Aorta (tissue), 5 donors: Measurements from ENCODE around the gene ERC2. TPM values are rescaled to one million over a fixed set of nuclear protein-coding genes. Genes with fewer than 3 reads are reported as not detected.
A peak's percentile ranks its signal among the peaks of the same experiment; 100 is the strongest.

Source experiments
- ATAC-seq: fragments of 200-7000 bp; cut with Tn5 transposase; one replicate; pipeline ENCODE4 v1.9.1; 2022; ENCODE audit warnings: moderate library complexity; ENCODE audit not compliant: low FRiP score
- DNase-seq, 2 donors: peaks; one replicate each; pipeline ENCODE4 v3.0.0-alpha.2; 2020
- H3K27ac ChIP-seq, 2 donors: one replicate each; pipeline ENCODE4 v1.5.1; 2013; ENCODE audit warnings: low read length in 2 of 2, mild to moderate bottlenecking in 2 of 2, moderate library complexity in 2 of 2, control low read depth in 1 of 2, inconsistent platforms in 1 of 2, low read depth in 1 of 2
- H3K27me3 ChIP-seq, 2 donors: one replicate each; pipeline ENCODE4 v1.6.1; 2013; ENCODE audit warnings: control low read depth in 1 of 2, low read length in 1 of 2, mild to moderate bottlenecking in 1 of 2, moderate library complexity in 1 of 2; ENCODE audit not compliant: insufficient read depth in 2 of 2, control insufficient read depth in 1 of 2
- H3K36me3 ChIP-seq, 2 donors: one replicate each; pipeline ENCODE4 v1.6.1; 2013; ENCODE audit warnings: control low read depth in 1 of 2, low read length in 1 of 2, mild to moderate bottlenecking in 1 of 2; ENCODE audit not compliant: insufficient read depth in 2 of 2, control insufficient read depth in 1 of 2
- H3K4me1 ChIP-seq, 2 donors: one replicate each; pipeline ENCODE4 v1.6.1; 2013; ENCODE audit warnings: low read length in 2 of 2, control low read depth in 1 of 2, mild to moderate bottlenecking in 1 of 2, moderate library complexity in 1 of 2; ENCODE audit not compliant: insufficient read depth in 2 of 2, control insufficient read depth in 1 of 2
- H3K4me3 ChIP-seq, 2 donors: one replicate each; pipeline ENCODE4 v1.5.1; 2013; ENCODE audit warnings: low read length in 2 of 2, control low read depth in 1 of 2, mild to moderate bottlenecking in 1 of 2
- H3K9me3 ChIP-seq: one replicate; pipeline ENCODE4 v1.6.1; 2013; ENCODE audit warnings: mild to moderate bottlenecking, low read length; ENCODE audit not compliant: control insufficient read depth
- WGBS, 2 donors: extraction: QIAGEN DNeasy Blood & Tissue Kit; methylation state at CpG; one replicate each; pipeline ENCODE4 v1.1.7; 2013; 5-methylcytosine and 5-hydroxymethylcytosine counted together
- intact Hi-C, 2 donors: fragments of 100-400 bp; cut with DNase I; formaldehyde crosslinking; loops; one replicate each; pipeline versions ENCODE4 v1.14.2 to v1.15.0; 2022
- polyA plus RNA-seq, 2 donors: library from polyadenylated mRNA; stranded (reverse); fragments of 200-250 nt; gene quantifications; one replicate each; pipeline ENCODE4 v1.2.3, GENCODE V29; 2013
- total RNA-seq, 2 donors: library from RNA; stranded (reverse); fragmentation: NEBNext Ultra II Directional; extraction: Animal tissue kit (Norgen Biotek cat#: 25700); gene quantifications; one replicate each; pipeline ENCODE4 v1.2.1, GENCODE V29; 2021
- donor health status: healthy with polysubstance abuse.
- donor health status: Bipolar disorder and iron deficiency.
- donor health status: DM: no; HTN: no; CAD: no.
- donor health status: DM: no; HTN: no; CAD: no.
- donor health status: DM: yes; HTN: yes; CAD: no.

Gene ERC2
- total and polyA plus RNA-seq, 4 donors = 0.27 to 0.55 TPM; not detected in 2

- intact Hi-C loops = no loop called here
- DNase-seq = no peak
- ATAC-seq = no peak
- Histone ChIP-seq H3K27me3 (no peaks in the 10 kb centered on the region), H3K9me3 (no peaks in the 10 kb centered on the region), H3K4me1 (no peaks in the 10 kb centered on the region), H3K4me3 (no peak overlapping the region), H3K36me3 (no peaks in the 10 kb centered on the region), H3K27ac (no peak overlapping the region)
- 67 to 77% methylated on average over 6 of the region's 6 CpGs for WGBS, 2 donors
Measured at GRCh38 chr3:56005196-56005805, 463.0 kb downstream of the ERC2 start.

- DNase-seq (no peak), ATAC-seq (no peak)
- H3K27ac ChIP-seq = no peak overlapping the region
- no peaks in the 10 kb centered on the region for H3K27me3 ChIP-seq
- H3K36me3 ChIP-seq = no peaks in the 10 kb centered on the region
- no peaks in the 10 kb centered on the region for H3K4me1 ChIP-seq
- no peak overlapping the region for H3K4me3 ChIP-seq
- H3K9me3 ChIP-seq = no peaks in the 10 kb centered on the region
- WGBS, 2 donors = 1 to 10% methylated on average over 3 of the region's 3 CpGs
- intact Hi-C loops = no loop called here
Measured at GRCh38 chr3:56003129-56003528, 465.1 kb downstream of the ERC2 start.

- intact Hi-C loops = no loop called here
- no peak for DNase-seq
- no peaks in the 10 kb centered on the region for H3K27me3 ChIP-seq
- ATAC-seq = no peak
- H3K27ac ChIP-seq = no peak overlapping the region
- H3K4me1 ChIP-seq = no peaks in the 10 kb centered on the region
- no peak overlapping the region for H3K4me3 ChIP-seq
- no peaks in the 10 kb centered on the region for H3K36me3 ChIP-seq
- H3K9me3 ChIP-seq = no peaks in the 10 kb centered on the region
Measured at GRCh38 chr3:56001991-56002390, 466.3 kb downstream of the ERC2 start.

DNA sequence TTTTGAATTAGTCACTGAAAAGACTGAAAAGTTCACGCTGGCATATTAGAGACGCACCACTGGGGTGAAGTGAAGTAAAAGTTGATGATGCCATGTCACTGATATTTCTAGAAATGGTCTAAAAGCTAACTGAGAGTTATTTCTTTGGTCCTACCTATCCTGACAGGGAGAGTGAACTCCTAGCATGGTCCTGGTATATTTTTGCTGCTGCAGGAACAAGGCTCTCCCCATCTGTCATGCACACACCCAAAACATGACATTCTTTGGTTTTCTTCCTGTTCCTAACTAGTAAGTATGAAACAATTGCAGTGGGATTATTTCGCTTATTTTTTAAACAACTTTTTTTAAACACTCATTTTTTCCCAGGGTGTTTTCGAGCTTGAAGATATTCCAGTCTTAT is 466.7 kb downstream of the ERC2 start:
- WGBS, 2 donors = 61 to 71% methylated on average over 4 of the region's 4 CpGs
- intact Hi-C loops = no loop called here

GRCh38 chr3:55989366-55989765 is 478.9 kb downstream of the ERC2 start:
- DNase-seq (no peak), ATAC-seq (no peak)
- intact Hi-C loops = no loop called here
- 93 to 98% methylated on average over 2 of the region's 2 CpGs for WGBS, 2 donors
- no peak overlapping the region for H3K27ac ChIP-seq
- no peak overlapping the region for H3K4me3 ChIP-seq
- H3K4me1 ChIP-seq = no peaks in the 10 kb centered on the region
- H3K9me3 ChIP-seq = no peaks in the 10 kb centered on the region
- no peaks in the 10 kb centered on the region for H3K36me3 ChIP-seq
- H3K27me3 ChIP-seq = no peaks in the 10 kb centered on the region

More for the DNA sequence above, 466.7 kb downstream of the ERC2 start:
- H3K4me1 ChIP-seq = no peaks in the 10 kb centered on the region
- DNase-seq = no peak
- H3K9me3 ChIP-seq = no peaks in the 10 kb centered on the region
- H3K27ac ChIP-seq = no peak overlapping the region
- no peak for ATAC-seq
- no peak overlapping the region for H3K4me3 ChIP-seq
- H3K36me3 ChIP-seq = no peaks in the 10 kb centered on the region
- H3K27me3 ChIP-seq = no peaks in the 10 kb centered on the region

DNA sequence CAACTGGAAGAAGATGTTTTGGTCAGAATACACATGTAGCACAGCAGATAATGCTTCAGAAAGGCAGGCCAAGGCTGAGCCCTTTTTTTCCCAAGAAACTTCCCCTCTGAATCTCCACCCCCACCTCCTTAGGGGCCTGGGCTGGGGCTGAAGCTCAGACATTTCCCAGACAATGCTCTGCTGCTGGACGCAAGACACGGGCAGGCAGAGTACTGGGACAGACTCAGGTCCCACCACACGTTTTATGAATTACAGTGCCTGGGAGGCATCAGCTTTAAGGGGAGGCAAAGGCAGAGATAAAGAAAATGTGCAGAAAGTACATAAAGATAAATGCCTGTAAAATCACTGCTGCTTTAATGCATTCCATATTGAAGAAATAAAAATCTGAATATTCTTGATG is 479.4 kb downstream of the ERC2 start:
- no peaks in the 10 kb centered on the region for H3K27me3 ChIP-seq
- H3K36me3 ChIP-seq = no peaks in the 10 kb centered on the region
- H3K4me1 ChIP-seq = no peaks in the 10 kb centered on the region
- WGBS, 2 donors = 38 to 63% methylated on average over 3 of the region's 3 CpGs
- H3K27ac ChIP-seq = no peak overlapping the region
- intact Hi-C loops = no loop called here
- no peaks in the 10 kb centered on the region for H3K9me3 ChIP-seq
- DNase-seq (no peak), ATAC-seq (no peak)
- H3K4me3 ChIP-seq = no peak overlapping the region

DNA sequence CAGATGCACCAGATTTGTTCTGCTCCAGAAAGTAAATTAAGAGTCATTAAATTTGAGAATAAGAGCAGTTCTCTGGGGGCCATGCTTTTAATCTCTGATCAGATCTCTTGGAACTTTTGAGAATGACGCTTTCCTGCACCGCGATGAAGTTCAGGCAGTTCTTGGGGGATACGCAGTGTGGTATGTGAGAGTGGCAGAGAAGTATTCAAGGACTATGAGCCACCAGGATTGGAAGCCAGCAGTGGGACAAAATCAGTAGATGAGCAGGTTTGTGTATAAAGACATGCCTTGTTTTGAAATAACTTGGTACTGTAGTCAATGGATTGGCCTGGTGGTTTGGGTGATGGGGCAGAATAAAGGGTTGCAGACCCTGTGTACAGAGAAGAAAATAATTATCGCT is 483.6 kb downstream of the ERC2 start:
- H3K27ac ChIP-seq = no peak overlapping the region
- no peaks in the 10 kb centered on the region for H3K36me3 ChIP-seq
- 78 to 95% methylated on average over 5 of the region's 5 CpGs for WGBS, 2 donors
- H3K4me3 ChIP-seq = no peak overlapping the region
- intact Hi-C loops = no loop called here
- H3K27me3 ChIP-seq = no peaks in the 10 kb centered on the region
- H3K9me3 ChIP-seq = no peaks in the 10 kb centered on the region
- ATAC-seq (no peak), DNase-seq (no peak)
- no peaks in the 10 kb centered on the region for H3K4me1 ChIP-seq

GRCh38 chr3:55978953-55979352 is 489.3 kb downstream of the ERC2 start:
- ATAC-seq = no peak
- H3K36me3 ChIP-seq = no peaks in the 10 kb centered on the region

GRCh38 chr3:55974421-55975165 is 493.7 kb downstream of the ERC2 start:
- DNase-seq (peak in 1 of 2 donors; percentile 50), ATAC-seq (peak; percentile 60)
- Histone ChIP-seq H3K36me3 (no peaks in the 10 kb centered on the region), H3K4me3 (no peak overlapping the region), H3K4me1 (no peaks in the 10 kb centered on the region), H3K27ac (no peak overlapping the region), H3K9me3 (no peaks in the 10 kb centered on the region), H3K27me3 (no peaks in the 10 kb centered on the region)
- 37 to 52% methylated on average over 13 of the region's 13 CpGs for WGBS, 2 donors
- intact Hi-C loops = no loop called here

More at GRCh38 chr3:55978953-55979352, 489.3 kb downstream of the ERC2 start:
- WGBS, 2 donors = 86 to 91% methylated on average over 6 of the region's 6 CpGs
- H3K27ac ChIP-seq = no peak overlapping the region
- H3K27me3 ChIP-seq = no peaks in the 10 kb centered on the region
- no peaks in the 10 kb centered on the region for H3K4me1 ChIP-seq
- intact Hi-C loops = no loop called here
- no peak overlapping the region for H3K4me3 ChIP-seq
- DNase-seq = no peak
- H3K9me3 ChIP-seq = no peaks in the 10 kb centered on the region
